C4-2B (cell line): ENCODE data around the gene BANF1.

Experiments
- H3K27ac ChIP-seq: fragments of 450-650 bp; 2 replicates; pipeline ENCODE4 v1.5.1; 2017
- CTCF ChIP-seq: fragments of 450-650 bp; conservative IDR thresholded peaks from 2 replicates; pipeline ENCODE4 v1.5.1; 2017; ENCODE audit warnings: mild to moderate bottlenecking
- ZFX ChIP-seq: fragments of 450-650 bp; IDR thresholded peaks from 2 replicates; pipeline ENCODE4 v1.6.1; 2017

The BANF1 gene

DNA sequence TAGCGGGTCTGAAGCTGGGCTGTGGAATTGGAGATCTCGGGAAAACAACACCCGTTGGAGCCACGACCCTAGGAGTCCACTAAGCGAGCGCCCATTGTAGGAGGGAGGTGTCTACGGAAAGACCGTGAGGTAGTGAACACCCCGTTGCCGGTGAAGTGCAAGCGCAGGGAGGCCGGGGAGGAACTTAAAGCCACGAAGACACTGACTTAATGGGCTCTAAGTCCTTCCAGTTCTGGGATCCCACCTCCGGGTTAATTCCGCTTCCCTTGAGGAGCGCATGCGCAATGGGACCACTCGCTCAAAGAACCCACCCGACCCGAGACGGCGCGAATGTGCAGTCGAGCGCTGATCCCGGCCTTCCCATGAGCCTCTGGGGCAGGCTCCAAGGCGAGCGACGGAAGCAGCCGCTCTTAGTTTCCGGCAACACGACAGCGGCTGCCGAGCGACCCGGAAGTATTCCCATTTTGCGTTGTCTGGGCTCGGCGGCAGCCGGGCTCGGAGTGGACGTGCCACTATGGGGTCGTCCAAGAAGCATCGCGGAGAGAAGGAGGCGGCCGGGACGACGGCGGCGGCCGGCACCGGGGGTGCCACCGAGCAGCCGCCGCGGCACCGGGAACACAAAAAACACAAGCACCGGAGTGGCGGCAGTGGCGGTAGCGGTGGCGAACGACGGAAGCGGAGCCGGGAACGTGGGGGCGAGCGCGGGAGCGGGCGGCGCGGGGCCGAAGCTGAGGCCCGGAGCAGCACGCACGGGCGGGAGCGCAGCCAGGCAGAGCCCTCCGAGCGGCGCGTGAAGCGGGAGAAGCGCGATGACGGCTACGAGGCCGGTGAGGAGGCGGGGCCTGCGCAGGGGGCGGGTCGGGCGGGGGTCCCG lies 40.8 kb upstream of the BANF1 start, which contains the start of gene SART1:
Gene SART1, plus strand, starts transcription at position 468 of the 874 bp plus-strand sequence. Its CDS starts 47 bp downstream, at position 515.
- H3K27ac ChIP-seq = peak within 1 kb of the TSS; percentile 93
- no peak for TF ChIP-seq CTCF
- TF ChIP-seq ZFX = peak; percentile 51; the same call in 1 of the 2 replicates

- TF ChIP-seq CTCF (no peak), ZFX (no peak)
- peak overlapping the region; percentile 93 for H3K27ac ChIP-seq
These were observed 40.1 kb upstream of the BANF1 start for GRCh38 chr11:65962141-65962564.

DNA sequence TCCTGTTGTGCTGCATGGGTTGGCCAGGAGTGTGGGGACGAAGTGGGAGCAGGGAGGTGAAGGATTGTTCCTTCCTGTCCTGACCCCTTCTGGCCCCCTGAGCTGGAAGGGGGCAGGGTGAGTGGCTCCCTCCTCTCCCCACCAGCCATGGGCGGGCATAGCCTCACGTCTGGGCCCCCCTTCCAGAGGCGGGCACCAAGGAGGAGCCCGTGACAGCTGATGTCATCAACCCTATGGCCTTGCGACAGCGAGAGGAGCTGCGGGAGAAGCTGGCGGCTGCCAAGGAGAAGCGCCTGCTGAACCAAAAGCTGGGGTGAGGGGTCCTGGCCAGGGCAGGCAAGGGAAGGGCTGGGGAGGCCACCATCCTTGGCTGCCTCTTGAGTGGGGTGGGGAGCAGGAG lies 37.4 kb upstream of the BANF1 start:
- no peak for TF ChIP-seq CTCF
- no peak for TF ChIP-seq ZFX
- H3K27ac ChIP-seq = no peak overlapping the region

DNA sequence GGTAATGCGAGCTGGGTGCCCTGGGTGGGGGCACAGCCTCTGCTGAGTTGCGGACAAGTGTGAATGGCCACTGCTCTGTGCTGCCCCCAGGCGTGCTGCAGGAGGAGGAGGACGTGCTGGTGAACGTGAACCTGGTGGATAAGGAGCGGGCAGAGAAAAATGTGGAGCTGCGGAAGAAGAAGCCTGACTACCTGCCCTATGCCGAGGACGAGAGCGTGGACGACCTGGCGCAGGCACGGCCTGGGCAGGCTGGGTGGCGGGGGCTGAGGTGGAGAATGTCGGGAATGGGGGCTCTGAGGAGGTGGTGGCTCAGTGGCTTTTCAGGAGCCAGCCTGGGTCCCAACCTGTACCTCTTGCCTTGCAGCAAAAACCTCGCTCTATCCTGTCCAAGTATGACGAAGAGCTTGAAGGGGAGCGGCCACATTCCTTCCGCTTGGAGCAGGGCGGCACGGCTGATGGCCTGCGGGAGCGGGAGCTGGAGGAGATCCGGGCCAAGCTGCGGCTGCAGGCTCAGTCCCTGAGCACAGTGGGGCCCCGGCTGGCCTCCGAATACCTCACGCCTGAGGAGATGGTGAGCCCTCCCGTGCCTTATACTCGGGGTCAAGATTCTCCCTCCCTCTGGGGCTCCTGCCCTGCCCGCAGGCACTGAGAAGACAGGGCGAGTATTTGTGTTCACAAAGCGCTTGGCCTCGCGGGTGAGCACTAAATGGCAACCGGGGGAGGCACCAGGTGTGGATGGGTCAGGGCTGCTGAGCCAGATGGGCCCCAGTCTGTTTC lies 36.1 kb upstream of the BANF1 start:
- TF ChIP-seq ZFX (no peak), CTCF (no peak)
- H3K27ac ChIP-seq = no peak overlapping the region

GRCh38 chr11:65967329-65967934 lies 34.9 kb upstream of the BANF1 start:
- TF ChIP-seq CTCF = no peak
- TF ChIP-seq ZFX = no peak
- no peak overlapping the region for H3K27ac ChIP-seq

DNA sequence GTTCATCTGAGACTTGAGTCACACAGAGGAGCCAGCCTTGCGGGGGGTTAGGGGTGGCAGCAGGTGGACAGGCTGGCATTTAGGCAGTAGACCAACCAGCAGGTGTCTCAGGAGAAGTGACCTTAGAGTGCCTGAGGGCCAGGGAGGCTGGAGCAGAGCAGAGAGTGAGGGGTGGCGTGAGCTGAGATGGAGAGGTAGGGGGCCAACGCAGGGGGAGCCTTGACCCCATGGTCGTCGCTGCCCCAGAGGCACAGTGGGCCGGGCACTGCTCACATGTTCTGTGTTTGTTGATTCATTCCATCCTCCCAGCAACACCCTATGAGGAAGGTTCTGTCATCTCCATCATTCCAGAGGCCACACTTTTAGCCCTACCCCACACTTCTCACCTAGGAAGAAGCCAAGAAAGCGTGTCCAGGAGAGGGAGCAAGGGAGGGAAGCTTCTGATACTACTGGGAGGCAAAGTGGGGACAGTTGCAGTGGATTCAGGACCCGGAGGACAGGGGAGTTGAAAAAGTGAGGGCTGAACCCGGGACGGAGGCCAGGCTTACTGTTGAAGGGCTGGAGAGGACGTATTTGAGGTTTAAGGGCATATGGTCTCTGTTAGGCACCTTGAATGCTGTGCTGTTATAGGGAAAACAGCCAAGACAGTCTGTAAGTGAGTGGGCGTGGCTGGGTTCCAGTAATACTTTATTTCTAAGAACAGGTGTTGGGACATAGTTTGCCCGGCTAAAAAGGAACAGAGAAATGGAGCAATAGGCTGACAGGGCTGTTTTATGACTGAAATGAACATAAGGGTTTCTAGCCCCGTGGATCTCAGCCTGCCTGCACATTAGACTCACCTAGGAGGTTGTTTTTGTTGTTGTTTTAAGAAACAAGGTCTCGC lies 33.5 kb upstream of the BANF1 start:
- TF ChIP-seq CTCF (no peak), ZFX (no peak)
- no peak overlapping the region for H3K27ac ChIP-seq
